ENCODE results near the gene C9orf78.

The C9orf78 gene, protein sequence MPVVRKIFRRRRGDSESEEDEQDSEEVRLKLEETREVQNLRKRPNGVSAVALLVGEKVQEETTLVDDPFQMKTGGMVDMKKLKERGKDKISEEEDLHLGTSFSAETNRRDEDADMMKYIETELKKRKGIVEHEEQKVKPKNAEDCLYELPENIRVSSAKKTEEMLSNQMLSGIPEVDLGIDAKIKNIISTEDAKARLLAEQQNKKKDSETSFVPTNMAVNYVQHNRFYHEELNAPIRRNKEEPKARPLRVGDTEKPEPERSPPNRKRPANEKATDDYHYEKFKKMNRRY

DNA sequence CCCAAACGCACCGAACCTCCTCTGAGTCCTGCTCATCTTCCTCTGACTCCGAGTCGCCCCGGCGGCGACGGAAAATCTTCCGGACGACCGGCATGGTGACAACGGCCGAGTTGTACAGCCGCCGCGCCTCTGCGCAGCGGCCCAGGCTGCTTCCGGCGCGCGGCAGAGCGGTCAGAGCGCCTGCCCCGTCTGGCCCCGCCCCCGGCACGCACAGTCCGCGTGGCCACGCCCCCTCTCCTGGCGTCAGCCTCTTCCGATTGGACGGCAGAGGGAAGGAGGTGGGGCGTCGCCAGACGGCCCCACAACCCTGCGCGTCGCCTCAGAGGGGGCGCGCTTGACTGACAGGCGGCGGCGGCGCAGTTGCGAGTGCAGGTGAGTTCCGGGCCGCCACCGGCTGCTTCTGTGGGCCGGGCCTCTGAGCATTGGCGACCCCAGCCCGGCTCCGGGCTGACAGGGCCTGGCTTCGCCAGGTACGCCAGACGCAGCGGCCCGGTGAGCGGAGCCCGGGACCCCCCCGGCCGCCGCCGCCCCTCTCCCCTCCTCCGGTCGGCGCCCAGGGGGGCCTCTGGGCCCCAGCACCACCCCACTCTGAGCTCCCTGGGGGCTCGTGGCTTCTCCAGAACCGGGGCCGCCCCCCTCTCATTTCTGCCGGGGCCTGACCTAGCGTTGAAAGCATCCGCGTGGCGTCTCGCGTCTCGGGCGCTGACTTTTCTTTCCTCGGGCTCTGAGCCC lies at the start of gene C9orf78, which contains the start of gene USP20:
Gene C9orf78 (minus strand): TSS at position 148 of the 732 bp plus-strand sequence. CDS start 54 bp downstream, at position 94.
Gene USP20 (plus strand): TSS at position 331 of the 732 bp plus-strand sequence. CDS start 17,098 bp downstream, outside the sequence.
- peak; percentile 99 for DNase-seq

DNA sequence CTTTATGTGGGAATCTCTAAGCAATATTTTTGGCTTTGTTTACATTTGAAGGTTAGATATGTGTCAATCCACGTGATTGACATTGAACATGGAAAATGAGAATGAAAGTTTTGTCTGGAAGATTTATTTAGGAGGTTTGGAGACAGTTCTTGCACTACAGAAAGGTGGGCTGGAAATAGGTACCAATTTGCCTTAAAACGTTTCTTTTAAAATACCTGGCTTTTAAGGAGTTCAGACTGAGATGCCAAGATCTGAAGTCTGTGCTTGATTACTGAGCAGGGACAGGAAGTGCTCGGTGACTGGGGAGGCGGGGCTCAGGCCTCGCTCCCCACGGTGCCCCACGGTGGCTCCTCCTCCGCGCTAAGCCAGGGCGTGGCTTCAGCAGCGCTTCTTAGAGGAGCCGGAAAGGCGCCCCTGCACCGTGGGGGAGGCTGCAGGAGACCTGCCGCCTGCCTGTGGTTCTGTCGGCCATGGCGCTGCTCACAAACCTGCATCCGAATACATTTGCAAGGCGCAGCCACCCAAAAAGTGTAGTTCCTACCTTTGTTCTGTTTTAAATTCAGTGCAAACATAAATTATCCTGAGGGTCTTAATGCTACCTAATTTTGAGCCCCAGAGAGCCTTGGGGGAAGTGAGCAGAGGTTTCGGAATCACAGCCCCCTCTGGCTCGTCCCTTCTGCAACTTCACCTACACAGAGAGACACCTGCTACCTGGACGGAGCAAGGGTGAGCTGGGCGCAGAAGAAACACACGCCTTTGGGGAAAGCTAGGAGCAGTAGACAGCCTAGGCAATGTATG lies 49.3 kb upstream of the C9orf78 start:
- peak; percentile 96 for DNase-seq

DNA sequence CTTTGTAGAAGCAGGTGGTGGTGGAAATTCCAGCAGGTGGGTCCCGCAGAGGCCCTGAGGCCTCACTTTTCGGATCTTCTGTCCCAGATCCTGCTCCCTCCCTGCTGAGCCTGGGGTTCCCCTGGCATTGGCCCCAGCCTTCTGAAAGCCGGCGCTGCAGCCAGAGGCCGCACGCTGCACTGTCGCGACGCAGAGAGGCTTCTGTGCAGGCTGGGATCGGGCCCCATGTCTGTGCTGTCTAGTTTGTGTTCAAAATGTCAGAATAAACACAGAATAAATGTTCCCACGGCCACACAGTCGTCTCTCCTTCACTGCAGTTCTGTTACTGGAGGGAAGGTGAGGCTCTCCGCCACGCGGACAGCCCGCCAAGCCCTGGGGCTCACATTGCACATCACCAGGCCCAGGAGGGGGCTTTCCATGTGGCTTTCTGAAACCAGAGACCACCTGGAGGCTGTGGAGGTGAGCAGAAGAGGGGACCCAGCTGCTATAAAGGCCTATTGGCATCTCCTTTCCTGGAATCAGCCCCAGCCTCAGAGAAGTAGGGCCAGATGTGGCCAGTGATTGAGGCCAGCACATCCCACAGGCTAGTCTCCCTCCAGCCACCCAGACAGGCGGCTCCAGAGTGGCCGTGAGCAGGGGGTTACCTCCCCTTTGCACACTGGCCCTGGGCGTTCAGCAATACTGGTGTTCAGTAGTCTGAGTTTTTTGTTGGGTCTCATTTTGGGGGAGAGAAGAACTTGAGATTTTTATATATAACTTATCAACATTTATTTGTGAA lies 46.7 kb upstream of the C9orf78 start:
- no peak for DNase-seq

DNA sequence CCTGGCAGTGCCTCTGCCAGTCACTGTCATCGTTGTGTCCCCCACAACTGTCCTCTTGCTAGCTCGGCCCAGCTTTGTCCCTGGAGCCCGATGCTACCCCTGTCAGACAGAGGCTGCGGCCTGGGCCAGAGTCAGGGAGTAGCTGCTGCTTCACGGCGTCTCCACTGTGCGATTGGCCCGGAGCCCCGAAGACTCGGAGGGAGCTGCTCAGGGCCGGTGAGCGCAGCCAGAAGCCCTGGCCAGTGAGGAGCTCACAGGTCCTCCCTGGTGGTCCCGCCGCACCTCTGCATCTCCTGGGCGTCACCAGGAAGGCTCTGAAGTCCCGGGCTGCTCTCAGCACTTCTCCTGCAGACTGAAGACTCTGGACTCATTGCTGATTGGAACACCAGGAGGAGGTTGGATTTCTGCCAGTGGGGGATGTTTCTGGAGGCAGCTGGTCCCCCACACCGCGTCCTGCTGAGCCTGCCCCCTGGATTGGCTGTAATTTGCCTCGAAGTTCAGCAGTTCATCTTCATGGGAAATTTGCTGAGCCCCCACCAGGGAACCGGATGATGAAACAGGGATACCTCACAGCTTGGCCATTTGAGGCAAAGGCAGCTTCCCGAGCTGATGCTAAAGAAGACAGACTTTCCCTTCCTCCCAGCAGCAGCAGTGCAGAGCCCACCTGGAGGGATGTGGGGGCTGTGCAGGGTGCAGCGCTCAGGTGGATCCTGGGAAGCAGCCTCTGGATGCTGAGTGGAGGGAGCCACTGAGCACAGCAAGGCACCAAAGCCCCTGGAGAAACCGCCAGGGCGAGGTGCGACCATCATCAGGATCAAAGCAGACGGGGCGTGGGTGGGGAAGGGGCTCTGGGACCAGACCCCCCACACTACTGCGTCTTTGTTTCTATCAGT lies 45.8 kb upstream of the C9orf78 start:
- no peak for DNase-seq

DNA sequence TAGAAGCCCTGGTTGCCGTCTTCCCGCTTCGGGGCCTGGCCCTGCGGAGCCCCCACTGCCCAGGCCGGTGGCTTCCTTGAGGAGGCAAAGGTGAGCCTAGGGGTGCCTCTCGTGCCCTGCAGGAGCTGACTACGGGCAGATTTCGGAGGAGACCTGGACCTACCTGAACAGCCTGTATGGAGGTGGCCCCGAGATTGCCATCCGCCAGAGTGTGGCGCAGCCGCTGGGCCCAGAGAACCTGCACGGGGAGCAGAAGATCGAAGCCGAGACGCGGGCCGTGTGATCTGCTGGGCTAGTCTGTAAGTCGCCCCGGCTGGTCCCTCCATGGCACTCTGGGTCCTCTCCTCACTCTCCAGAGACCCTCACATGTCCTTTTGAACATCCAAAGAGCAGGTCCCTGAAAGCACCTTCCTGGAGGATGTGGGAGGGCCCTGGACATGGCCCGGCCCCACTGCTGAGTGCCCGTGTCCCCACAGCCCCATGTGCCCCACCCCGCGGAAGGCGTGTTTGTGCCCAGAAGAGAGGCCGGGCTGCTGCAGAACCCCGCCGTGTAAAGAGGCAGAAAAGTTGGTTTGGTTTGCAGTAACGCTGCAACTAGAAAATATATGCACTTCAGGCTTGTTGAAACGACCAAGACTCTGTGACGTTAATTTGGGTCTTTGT lies 45.0 kb upstream of the C9orf78 start:
- DNase-seq = no peak

DNA sequence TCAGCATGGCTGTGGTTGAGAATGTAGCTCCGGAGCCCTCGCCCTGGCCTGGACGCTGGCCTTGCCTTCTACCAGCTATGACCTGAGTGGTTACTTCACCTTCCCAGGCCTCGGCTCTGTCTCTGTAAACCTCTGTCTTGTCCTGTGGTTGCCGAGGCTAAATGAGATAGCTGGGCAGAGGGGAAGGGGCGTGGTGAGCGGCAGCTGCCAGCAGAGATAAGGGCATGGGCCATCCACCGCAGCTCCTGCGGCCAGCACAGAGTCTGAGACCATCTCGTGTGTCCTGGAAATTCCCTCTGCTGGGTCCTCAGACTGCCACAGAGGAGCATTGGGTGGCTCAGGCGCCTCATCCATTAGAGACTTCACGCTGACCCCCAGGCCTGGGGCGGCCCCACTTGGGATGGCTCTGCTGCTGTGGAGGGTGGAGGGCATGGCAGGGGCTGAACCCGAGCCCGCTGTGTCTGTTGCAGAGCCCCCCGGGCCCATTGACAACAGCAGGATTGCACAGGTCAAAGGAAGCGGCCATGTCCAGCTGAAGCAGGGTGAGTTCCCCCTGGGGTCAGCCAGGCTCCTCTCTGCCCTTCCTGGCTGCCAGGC lies 44.1 kb upstream of the C9orf78 start:
- DNase-seq = no peak

DNA sequence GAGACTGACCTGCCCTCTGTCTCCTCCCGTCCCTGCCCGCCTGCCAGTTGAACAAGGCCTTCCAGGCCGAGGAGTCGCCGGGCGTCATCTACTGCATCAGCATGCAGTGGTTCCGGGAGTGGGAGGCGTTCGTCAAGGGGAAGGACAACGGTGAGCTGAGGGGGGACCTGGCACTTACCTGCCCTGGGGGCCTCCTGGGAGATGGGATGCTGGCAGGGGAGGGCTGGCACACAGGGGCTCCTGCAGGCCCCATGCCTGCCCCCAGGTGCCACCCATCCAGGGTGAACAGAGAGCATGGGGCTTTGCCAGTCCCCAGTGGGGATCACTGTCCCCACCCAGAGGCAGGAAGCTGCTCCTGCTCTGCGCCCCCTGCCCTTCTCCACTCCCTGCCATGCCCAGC lies 43.2 kb upstream of the C9orf78 start:
- no peak for DNase-seq

DNA sequence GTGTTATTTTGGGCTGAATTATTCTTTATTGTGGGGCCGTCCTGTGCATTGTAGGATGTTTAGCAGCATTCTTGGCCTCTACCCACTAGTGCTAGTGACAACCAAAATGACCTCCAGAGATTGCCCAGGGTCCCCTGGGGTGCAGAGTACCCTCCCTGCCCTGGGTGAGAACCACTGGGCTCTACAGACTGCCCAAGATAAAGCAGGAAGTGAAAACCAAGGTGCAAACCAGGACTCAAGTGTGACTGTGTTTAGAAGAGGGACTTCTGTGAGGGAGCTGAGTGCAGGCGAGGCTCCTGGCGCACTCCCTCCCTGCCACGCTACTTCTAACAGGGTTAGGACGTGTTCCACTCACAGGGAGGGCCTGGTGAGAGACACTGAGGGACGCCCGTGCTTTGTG lies 41.7 kb upstream of the C9orf78 start:
- DNase-seq = no peak

DNA sequence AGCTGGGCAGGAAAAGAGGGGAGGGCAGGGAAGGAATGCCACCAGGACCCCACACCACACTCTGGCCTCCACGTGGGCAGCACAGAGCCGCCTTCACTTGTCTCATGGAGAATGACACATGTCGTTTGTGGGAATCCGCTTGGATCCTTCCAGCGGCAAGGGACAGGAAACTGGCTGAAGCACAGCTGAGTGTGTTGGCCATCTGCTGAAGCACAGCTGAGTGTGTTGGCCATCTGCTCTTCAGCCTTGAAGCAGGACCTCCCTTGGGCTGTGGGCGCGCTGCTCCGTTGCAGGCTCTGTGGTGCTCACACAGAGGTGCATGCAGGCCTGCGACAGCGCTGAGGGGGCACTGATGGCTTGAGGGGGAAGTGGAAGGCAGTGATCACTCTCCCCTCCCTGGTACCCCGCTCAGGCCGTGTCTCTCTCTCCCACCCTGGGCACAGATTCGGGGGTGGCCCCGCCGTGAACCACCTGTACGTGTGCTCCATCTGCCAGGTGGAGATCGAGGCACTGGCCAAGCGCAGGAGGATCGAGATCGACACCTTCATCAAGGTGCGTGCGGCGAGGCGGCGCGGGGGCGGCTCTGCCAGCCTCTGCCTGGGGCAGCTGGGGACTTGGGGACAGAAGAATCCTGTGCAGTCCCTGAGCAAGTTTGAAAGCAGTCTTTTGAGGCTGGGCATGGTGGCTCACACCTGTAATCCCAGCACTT lies 40.8 kb upstream of the C9orf78 start:
- no peak for DNase-seq

DNA sequence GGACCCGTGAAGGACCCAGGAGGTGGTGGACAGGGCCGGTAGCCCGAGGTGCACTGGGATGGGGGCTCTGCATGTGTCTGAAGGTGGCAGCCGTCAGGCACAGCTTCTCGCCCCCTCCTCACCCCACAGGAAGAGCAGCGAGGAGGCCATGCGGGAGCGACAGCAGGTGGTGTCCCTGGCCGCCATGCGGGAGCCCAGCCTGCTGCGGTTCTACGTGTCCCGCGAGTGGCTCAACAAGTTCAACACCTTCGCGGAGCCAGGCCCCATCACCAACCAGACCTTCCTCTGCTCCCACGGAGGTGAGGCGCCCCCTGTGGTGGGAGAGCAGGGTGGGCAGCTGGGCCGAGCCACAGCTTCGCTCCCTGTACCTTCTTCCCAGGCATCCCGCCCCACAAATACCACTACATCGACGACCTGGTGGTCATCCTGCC lies 40.1 kb upstream of the C9orf78 start:
- DNase-seq = no peak

DNA sequence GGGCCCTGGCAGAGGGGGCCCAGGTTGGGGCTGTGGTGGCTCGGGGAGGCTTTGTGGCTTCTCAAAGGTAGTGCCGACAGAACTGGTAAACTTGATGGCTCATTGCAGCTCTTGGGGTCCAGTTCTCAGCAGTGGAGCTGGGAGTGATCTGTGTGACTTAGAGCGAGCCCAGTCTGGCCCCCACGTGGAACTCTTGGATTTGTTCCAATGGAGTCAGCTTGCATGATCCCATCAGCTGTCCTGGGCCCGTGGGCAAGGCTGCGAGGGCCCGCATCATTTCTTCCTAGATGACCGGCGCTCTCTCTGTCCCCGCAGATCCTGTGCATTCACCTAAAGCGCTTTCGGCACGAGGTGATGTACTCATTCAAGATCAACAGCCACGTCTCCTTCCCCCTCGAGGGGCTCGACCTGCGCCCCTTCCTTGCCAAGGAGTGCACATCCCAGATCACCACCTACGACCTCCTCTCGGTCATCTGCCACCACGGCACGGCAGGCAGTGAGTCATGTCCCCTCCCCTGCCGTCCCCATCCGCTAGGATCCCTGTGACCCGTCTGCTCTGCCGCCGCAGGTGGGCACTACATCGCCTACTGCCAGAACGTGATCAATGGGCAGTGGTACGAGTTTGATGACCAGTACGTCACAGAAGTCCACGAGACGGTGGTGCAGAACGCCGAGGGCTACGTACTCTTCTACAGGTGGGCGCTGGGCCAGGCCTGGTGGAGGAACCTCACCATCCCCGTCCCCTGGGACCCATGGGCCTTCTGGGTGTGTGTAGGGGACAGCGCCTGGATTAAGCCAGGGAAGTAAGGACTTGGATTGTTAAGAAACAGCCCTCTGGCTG lies 39.4 kb upstream of the C9orf78 start:
- no peak for DNase-seq

DNA sequence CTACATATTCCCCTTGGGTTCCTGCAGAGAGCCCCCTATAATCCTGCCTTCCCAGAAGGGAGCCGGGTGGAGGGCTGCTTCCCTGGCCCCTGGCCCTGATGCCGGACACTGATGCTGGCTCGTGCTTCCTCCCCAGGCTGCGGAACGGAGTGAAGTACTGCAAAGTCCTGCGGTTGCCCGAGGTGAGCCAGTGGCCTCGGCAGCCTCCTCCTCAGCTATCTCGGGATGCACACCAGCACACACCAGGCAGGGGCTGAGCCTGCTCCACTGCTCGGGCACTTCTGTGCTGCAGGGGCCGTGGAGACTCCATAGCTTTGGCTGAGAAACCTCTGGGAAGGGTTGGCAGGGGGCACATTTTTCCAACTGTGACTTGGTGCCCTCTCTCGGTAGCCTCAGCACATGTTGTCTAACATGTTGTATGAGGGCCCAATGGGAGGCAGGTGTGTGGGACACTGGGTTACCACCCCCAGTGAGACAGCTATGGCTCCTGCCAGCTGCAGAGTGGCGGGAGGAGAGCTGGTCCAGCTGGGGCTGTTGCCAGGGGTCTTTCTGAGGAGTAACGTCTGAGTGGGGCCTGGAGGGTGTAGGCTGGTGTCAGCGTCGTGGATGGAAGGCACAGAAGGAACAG lies 38.6 kb upstream of the C9orf78 start:
- DNase-seq = no peak

DNA sequence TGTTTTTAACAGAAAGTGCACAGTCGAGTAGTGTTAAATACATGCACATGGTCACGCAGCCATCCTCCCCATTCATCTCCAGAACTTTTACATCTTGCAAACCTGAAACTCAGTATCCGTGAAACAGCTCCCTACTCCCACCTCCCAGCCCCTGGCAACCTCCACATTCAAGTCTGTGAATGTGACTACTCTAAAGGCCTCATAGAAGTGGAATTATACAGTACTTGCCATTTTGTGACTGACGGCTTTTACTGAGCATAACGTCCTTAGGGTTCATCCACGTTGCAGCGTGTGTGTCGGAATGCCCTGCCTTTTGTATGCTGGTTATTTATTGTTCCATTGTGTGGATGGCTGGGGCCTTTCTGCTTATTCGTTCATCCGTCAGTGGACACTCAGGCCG lies 36.0 kb upstream of the C9orf78 start:
- DNase-seq = no peak

DNA sequence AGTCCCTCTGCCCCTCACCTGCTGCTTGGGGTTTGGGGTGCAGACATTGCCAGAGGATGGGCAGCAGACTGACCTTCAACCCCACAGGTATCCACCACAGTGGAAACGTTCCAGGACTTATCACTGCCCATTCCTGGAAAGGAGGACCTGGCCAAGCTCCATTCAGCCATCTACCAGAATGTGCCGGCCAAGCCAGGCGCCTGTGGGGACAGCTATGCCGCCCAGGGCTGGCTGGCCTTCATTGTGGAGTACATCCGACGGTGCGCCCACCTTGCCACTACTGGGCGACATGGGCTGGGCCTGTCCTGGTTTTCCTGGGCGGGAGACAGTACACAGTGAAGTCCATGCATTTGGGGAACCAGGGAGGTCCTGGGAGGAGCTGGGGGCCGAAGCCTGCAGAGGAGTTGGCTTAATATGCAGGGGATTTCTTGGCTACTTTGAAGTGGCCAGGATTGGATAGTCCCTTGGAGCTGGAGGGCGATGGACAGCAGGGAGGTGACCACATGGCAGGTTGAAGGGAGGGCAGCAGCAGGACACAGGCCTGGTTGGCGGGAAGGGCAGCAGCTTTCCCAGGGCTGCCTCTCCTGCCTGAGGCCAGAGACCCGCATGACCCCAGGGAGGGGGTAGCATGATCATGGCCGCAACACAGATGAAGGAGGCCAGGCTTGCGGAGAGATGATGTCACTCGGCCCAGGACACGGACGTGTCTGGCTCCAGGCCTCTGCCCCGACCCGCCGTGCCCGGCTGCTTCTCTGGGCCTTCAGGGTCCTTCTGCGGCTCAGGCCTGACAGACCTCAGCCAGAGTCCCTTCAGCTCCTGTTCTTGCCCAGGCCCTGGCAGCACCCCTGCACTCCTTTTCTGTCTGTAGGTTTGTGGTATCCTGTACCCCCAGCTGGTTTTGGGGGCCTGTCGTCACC lies 34.8 kb upstream of the C9orf78 start:
- DNase-seq = peak; percentile 30

DNA sequence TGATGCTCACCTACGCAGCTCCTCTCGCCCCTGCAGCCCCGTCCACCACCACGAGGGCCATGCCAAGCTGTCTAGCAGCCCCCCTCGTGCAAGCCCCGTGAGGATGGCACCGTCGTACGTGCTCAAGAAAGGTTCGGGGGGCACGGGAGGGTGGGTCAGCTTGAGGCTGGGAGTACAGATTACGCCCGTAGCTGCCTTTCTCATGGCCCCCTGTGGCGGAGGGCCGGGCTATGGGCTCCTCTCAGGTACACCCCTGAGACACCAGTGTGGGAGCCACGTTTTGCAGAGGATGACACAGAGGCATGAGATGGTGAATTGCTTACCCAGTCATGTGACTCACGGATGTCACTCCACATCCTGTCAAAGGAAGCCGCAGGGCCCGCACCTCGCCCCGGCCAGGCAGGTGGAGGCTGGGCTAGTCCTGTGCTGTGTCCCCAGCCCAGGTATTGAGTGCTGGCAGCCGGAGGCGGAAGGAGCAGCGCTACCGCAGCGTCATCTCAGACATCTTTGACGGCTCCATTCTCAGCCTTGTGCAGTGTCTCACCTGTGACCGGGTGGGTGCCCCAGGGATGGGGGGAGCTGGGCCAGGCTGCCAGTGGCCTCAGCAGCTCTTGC lies 33.9 kb upstream of the C9orf78 start:
- DNase-seq = peak; percentile 82

DNA sequence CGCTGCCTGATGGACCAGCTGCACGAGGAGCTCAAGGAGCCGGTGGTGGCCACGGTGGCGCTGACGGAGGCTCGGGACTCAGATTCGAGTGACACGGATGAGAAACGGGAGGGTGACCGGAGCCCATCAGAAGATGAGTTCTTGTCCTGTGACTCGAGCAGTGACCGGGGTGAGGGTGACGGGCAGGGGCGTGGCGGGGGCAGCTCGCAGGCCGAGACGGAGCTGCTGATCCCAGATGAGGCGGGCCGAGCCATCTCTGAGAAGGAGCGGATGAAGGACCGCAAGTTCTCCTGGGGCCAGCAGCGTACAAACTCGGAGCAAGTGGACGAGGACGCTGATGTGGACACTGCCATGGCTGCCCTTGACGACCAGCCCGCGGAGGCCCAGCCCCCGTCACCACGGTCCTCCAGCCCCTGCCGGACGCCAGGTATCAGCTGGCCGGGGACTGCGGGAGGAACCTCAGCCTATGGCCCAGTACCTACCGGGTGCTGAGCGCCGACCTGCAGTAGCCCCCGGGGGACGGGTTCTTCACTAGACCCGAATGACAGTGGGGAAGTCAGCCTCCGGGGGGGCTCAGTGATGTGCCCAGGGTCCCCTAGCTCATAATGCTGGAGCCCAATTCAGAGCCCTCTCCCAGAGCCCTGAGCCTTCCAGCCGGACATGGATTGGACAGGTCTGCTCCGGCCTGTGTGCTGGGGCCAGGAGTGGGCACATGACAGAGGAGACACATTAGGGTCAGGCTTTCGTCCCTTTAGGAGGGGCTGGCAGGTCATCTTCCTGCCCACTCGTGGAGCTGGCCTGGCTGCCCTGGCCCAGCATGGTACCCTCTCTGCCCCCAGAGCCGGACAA lies 33.2 kb upstream of the C9orf78 start:
- DNase-seq = no peak
